ENCODE results near the gene ADGRF1.

Gene ADGRF1

DNA sequence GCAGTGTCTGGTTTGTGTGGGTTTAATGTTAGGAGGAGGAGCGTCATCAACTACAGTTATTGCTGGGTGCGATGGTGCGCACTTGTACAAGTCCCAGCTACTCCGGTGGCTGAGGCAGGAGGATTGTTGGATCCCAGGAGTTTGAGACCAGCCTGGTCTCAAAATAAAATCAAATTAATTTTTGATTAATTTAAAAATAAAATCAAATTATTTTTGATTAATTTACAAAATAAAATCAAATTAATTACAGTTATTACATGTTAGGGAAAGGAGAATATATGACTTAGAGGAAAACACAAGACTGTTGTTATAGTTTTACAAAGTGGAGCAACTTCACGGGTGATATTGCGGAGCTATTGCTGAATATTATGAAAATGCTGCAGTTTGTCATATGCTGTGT lies 85.7 kb downstream of the ADGRF1 start:
- Histone ChIP-seq H3K27ac (ENCODE audit: low read depth, low read length) (no peak overlapping the region), H3K27me3 (ENCODE audit: control insufficient read depth, insufficient read depth, low read length) (no peaks in the 10 kb centered on the region), H3K36me3 (ENCODE audit: control insufficient read depth, insufficient read depth, low read length) (no peaks in the 10 kb centered on the region), H3K9me3 (ENCODE audit: control insufficient read depth, insufficient read depth, low read depth, low read length) (no peaks in the 10 kb centered on the region), H3K4me3 (ENCODE audit: low read depth, low read length) (no peak overlapping the region), H3K9ac (ENCODE audit: low read length) (no peak overlapping the region), H3K4me1 (ENCODE audit: control insufficient read depth, insufficient read depth, low read length) (no peaks in the 10 kb centered on the region; the same call in 1 of the 2 replicates)

DNA sequence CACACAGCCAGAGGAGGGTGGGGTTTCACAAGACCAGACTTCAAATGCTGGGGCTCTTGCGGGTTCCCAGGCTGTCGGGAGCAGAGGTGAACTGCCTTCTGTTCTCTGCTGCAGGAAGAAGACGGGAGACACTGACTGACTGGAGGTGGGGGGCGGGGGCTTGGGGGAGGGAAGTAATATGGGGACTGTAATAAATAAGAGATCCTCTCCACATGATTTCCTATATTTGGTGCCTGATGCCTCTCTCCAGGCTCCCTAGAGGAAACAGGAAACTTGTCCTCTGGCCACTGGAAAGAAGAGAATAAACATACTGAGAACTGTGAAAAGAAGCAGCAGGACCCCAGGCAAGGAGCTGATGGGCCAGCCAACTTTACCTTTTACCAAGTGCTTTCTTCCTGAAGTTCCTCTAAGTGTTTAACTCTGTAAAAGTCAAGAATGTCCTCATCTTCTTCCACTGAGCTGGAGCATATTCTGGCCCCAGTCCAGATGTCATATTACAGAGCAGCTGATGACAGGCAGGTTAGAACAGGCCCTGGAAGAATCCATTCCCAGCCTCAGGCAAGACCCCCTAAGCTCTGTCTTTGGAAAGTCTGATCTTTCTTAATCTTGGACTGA lies 87.2 kb downstream of the ADGRF1 start:
- H3K4me3 ChIP-seq (ENCODE audit: low read depth, low read length), result no peak overlapping the region
- H3K9ac ChIP-seq (ENCODE audit: low read length), result no peak overlapping the region
- H3K9me3 ChIP-seq (ENCODE audit: control insufficient read depth, insufficient read depth, low read depth, low read length), result no peaks in the 10 kb centered on the region
- H3K36me3 ChIP-seq (ENCODE audit: control insufficient read depth, insufficient read depth, low read length), result no peaks in the 10 kb centered on the region
- no peak overlapping the region for H3K27ac ChIP-seq (ENCODE audit: low read depth, low read length)
- H3K4me1 ChIP-seq (ENCODE audit: control insufficient read depth, insufficient read depth, low read length), result no peaks in the 10 kb centered on the region; the same call in 1 of the 2 replicates
- H3K27me3 ChIP-seq (ENCODE audit: control insufficient read depth, insufficient read depth, low read length), result no peaks in the 10 kb centered on the region

DNA sequence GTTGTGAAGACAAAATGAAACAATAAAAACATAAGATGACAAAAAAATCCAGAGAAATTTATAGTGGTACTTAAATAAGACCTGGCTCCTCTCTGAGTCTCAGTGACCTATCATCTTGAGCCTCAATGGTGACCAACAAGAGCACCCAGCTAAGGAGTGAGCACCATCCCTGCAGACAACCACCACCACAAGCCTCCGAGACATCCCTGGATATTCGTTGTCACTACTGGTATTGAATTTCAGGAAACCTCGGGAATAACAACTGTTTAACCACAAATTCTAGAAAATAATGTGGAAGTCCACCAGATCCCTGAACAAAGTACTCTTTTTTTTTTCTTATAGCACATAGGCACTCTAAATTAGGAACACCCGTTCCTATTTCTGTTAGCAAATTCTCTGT lies 88.2 kb downstream of the ADGRF1 start:
- H3K4me1 ChIP-seq (ENCODE audit: control insufficient read depth, insufficient read depth, low read length), result no peaks in the 10 kb centered on the region; the same call in 1 of the 2 replicates
- no peaks in the 10 kb centered on the region for H3K36me3 ChIP-seq (ENCODE audit: control insufficient read depth, insufficient read depth, low read length)
- no peaks in the 10 kb centered on the region for H3K9me3 ChIP-seq (ENCODE audit: control insufficient read depth, insufficient read depth, low read depth, low read length)
- no peak overlapping the region for H3K9ac ChIP-seq (ENCODE audit: low read length)
- no peak overlapping the region for H3K27ac ChIP-seq (ENCODE audit: low read depth, low read length)
- H3K27me3 ChIP-seq (ENCODE audit: control insufficient read depth, insufficient read depth, low read length), result no peaks in the 10 kb centered on the region
- no peak overlapping the region for H3K4me3 ChIP-seq (ENCODE audit: low read depth, low read length)

DNA sequence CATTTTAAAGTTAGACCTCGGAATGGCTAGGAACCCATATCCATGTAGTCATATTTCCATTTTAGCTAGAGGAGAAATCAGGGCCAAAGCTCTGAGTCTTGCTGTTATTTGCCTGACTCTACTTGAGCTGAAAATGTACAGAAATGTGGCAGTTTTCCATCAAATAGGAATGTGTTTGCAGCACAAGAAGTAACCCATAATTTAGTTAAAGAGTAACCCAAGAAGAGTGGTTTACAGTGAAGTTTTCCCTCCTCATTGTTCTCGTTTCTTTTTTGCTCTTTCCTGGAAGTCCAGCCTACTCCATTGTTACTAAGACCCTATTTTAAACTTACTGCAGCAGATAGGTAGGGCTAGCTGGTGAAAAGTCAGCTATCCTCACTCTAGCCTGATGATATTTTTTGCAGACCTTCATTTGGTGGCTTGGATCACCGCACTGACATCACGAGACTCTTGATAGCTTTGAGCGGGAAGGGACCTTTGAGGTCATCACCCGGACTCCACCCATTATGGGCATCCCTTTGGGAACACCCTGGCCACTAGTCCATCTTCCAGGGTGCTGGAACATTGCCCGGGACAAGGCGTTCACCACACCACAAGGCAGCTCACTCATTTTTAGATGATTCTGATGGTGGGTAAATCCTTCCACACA lies 92.4 kb downstream of the ADGRF1 start:
- Histone ChIP-seq H3K27me3 (ENCODE audit: control insufficient read depth, insufficient read depth, low read length) (no peaks in the 10 kb centered on the region), H3K4me1 (ENCODE audit: control insufficient read depth, insufficient read depth, low read length) (no peaks in the 10 kb centered on the region), H3K9me3 (ENCODE audit: control insufficient read depth, insufficient read depth, low read depth, low read length) (no peaks in the 10 kb centered on the region), H3K27ac (ENCODE audit: low read depth, low read length) (no peak overlapping the region), H3K9ac (ENCODE audit: low read length) (no peak overlapping the region), H3K4me3 (ENCODE audit: low read depth, low read length) (no peak overlapping the region), H3K36me3 (ENCODE audit: control insufficient read depth, insufficient read depth, low read length) (no peaks in the 10 kb centered on the region)

DNA sequence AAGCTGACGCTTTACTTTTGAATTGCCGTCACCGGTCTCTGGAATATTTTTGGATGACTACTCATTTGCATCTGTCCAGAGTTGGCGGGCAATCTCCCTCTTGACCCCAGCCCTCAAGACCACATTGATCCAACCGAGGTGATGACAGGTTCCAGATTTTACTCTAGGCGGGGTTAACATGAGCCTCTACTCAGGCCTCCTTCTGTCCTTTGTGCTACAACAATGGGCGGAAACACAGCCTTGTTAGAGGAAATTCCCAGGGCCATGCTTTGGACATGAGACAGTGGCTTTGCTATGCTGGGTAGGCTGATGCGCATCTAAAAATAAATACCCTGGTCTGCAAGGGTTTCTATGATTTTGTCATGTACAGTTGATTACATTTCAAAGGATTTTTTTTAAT lies 93.4 kb downstream of the ADGRF1 start:
- H3K27ac ChIP-seq (ENCODE audit: low read depth, low read length), result no peak overlapping the region
- no peak overlapping the region for H3K4me3 ChIP-seq (ENCODE audit: low read depth, low read length)
- no peak overlapping the region for H3K9ac ChIP-seq (ENCODE audit: low read length)
- no peaks in the 10 kb centered on the region for H3K4me1 ChIP-seq (ENCODE audit: control insufficient read depth, insufficient read depth, low read length)
- no peaks in the 10 kb centered on the region for H3K27me3 ChIP-seq (ENCODE audit: control insufficient read depth, insufficient read depth, low read length)
- no peaks in the 10 kb centered on the region for H3K9me3 ChIP-seq (ENCODE audit: control insufficient read depth, insufficient read depth, low read depth, low read length)
- no peaks in the 10 kb centered on the region for H3K36me3 ChIP-seq (ENCODE audit: control insufficient read depth, insufficient read depth, low read length)

Data from HUES6 (cell line).